IPS DF 6.9 (cell line): ENCODE results near the gene KRTAP4-6.
"Not testable (repeated sequence)": the region's sequence is repeated elsewhere in the genome, so short reads cannot be mapped to it uniquely, and the experiment has no call there.

ENCODE experiments used
- DNase-seq: peaks from one replicate; pipeline ENCODE4 v3.0.0-alpha.2; 2013; ENCODE audit warnings: low read depth, low spot score
- H3K27ac ChIP-seq: one replicate; pipeline ENCODE4 v1.5.1; 2013; ENCODE audit warnings: low read length, control low read depth
- H3K27me3 ChIP-seq: 2 replicates; pipeline ENCODE4 v1.6.1; 2013; ENCODE audit warnings: mild to moderate bottlenecking, low read length; ENCODE audit not compliant: control insufficient read depth, insufficient read depth
- H3K36me3 ChIP-seq: 2 replicates; pipeline ENCODE4 v1.6.1; 2013; ENCODE audit warnings: low read length; ENCODE audit not compliant: control insufficient read depth, insufficient read depth
- H3K4me1 ChIP-seq: 2 replicates; pipeline ENCODE4 v1.6.1; 2013; ENCODE audit warnings: low read length; ENCODE audit not compliant: control insufficient read depth, insufficient read depth
- H3K4me3 ChIP-seq: 2 replicates; pipeline ENCODE4 v1.5.1; 2013; ENCODE audit warnings: mild to moderate bottlenecking, low read length
- H3K9me3 ChIP-seq: 2 replicates; pipeline ENCODE4 v1.6.1; 2013; ENCODE audit warnings: low read length, inconsistent platforms; ENCODE audit not compliant: control insufficient read depth, insufficient read depth
- WGBS: extraction: QIAGEN DNeasy Blood & Tissue Kit; methylation state at CpG from one replicate; pipeline ENCODE4 v1.1.7; 2013; ENCODE audit warnings: mixed read lengths, missing lambda C conversion rate; ENCODE audit not compliant: insufficient read length, insufficient coverage; 5-methylcytosine and 5-hydroxymethylcytosine counted together

Gene KRTAP4-6

DNA sequence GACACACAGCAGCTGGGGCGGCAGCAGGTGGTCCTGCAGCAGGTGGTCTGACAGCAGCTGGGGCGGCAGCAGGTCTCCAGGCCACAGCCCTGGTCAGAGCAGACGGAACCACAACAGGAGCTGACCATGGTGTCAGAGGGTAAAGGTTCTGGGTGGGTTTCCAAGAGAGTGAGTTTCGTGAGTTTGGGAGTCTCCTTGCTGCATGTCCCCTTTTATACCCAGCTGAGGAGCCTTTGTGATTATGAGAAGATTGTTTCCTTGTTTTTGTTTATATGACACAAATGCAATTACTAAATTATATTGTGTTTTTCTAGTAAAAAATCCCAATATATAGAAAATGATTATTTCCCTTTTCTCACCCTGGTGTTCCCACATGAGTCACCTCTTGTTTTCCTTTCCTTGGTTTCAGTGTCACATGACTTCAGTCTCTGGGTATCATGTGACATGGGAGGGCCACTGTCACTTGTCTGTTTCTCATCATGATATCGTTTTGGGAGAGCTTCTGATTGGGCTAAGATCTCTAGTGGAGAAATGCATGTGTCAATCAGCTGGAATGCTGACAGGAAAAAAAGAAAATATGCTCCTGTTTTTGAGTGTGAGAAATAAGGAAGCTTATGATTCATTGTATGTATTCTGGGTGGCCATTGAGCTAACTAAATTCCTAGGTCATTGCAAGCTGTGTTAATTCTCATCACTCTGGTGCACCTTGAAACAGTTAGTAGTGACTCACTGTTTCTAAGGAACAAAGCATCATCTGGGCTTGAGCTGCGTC lies at the start of gene KRTAP4-6:
Gene KRTAP4-6 (minus strand): TSS at position 185 of the 772 bp plus-strand sequence. CDS start 57 bp downstream, at position 128.
- no peaks in the 10 kb centered on the region for H3K9me3 ChIP-seq
- H3K36me3 ChIP-seq = no peaks in the 10 kb centered on the region
- WGBS = no CpG with 5 or more reads among the region's 6 CpGs
- no peak within 1 kb of the TSS for H3K27ac ChIP-seq
- no peaks in the 10 kb centered on the region for H3K27me3 ChIP-seq
- H3K4me3 ChIP-seq = no peak within 1 kb of the TSS
- H3K4me1 ChIP-seq = no peaks in the 10 kb centered on the region
- no peak for DNase-seq

DNA sequence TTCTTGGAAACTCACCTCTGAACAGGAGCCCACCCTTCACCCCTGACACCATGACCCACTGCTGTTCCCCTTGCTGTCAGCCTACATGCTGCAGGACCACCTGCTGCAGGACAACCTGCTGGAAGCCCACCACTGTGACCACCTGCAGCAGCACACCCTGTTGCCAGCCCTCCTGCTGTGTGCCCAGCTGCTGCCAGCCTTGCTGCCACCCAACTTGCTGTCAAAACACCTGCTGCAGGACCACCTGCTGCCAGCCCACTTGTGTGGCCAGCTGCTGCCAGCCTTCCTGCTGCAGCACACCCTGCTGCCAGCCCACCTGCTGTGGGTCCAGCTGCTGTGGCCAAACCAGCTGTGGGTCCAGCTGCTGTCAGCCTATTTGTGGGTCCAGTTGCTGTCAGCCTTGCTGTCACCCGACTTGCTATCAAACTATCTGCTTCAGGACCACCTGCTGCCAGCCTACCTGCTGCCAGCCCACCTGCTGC lies 49.5 kb upstream of the KRTAP4-6 start, which contains the start of gene KRTAP9-1:
Gene KRTAP9-1 (plus strand): TSS at position 51 of the 482 bp plus-strand sequence. CDS start 0 bp downstream, at position 51.
- H3K36me3 ChIP-seq, H3K9me3 ChIP-seq, H3K4me1 ChIP-seq, DNase-seq, H3K27me3 ChIP-seq, H3K4me3 ChIP-seq, H3K27ac ChIP-seq: not testable (repeated sequence)
- WGBS = no CpG with 5 or more reads among the region's 1 CpG

DNA sequence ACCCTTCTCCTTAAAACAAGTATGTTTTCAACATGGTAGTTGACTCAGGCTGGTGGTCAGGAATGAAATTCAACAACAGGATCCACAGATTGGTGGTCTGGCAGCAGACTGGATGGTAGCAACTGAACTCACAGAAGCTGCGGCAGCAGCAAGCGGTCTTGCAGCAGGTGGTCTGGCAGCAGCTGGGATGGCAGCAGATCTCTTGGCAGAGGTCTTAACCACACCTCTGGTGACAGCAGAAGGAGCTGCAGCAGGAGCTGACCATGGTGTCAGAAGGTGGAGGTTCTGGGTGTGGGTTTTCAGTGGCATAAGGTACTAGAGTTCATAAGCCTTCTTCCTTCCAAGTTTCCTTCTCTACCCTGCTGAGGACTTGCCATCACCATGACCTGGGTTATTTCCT lies 46.5 kb upstream of the KRTAP4-6 start:
- no peak for DNase-seq
- H3K4me3 ChIP-seq = no peak overlapping the region
- H3K36me3 ChIP-seq = no peaks in the 10 kb centered on the region
- H3K27ac ChIP-seq = no peak overlapping the region
- H3K27me3 ChIP-seq = no peaks in the 10 kb centered on the region
- H3K9me3 ChIP-seq = no peaks in the 10 kb centered on the region
- no CpG with 5 or more reads among the region's 2 CpGs for WGBS
- peaks cover 2% of the 10 kb centered on the region; the same call in 1 of the 2 replicates for H3K4me1 ChIP-seq

DNA sequence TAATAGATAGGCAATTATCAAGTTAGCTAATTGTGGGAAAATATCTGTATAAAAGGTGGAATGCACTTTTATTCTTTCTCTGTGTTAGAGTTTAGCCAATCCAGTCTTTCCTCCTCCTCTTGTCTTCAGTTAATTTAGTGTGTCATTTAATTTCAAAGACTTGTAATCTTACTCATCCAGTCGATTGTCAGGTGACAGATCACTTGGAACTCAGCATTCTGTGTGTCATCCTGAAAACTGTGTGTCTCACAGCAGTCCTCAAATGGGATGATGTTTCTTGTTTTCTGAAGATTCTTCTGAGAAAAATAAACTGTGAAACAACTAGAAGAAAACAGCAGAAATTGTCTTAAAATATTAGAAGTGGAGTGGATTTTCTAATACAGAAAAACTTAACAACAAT lies 44.7 kb upstream of the KRTAP4-6 start:
- WGBS = no CpG with 5 or more reads among the region's 1 CpG

GRCh38 chr17:41184480-41184961 lies 44.2 kb upstream of the KRTAP4-6 start, which contains the start of gene KRTAP4-1:
TSS of gene KRTAP4-1 (minus strand) at chr17:41184911. CDS start at chr17:41184854, 57 bp downstream.
- no peak for DNase-seq
- no CpG with 5 or more reads among the region's 9 CpGs for WGBS
- Histone ChIP-seq H3K27me3 (no peaks in the 10 kb centered on the region), H3K27ac (no peak within 1 kb of the TSS), H3K4me1 (no peaks in the 10 kb centered on the region), H3K4me3 (no peak within 1 kb of the TSS), H3K9me3 (no peaks in the 10 kb centered on the region), H3K36me3 (no peaks in the 10 kb centered on the region)

More for the DNA sequence above, 44.7 kb upstream of the KRTAP4-6 start:
- no peaks in the 10 kb centered on the region for H3K9me3 ChIP-seq
- DNase-seq = no peak
- no peak overlapping the region for H3K4me3 ChIP-seq
- H3K27ac ChIP-seq = no peak overlapping the region
- H3K36me3 ChIP-seq = no peaks in the 10 kb centered on the region
- no peaks in the 10 kb centered on the region for H3K4me1 ChIP-seq
- no peaks in the 10 kb centered on the region for H3K27me3 ChIP-seq

DNA sequence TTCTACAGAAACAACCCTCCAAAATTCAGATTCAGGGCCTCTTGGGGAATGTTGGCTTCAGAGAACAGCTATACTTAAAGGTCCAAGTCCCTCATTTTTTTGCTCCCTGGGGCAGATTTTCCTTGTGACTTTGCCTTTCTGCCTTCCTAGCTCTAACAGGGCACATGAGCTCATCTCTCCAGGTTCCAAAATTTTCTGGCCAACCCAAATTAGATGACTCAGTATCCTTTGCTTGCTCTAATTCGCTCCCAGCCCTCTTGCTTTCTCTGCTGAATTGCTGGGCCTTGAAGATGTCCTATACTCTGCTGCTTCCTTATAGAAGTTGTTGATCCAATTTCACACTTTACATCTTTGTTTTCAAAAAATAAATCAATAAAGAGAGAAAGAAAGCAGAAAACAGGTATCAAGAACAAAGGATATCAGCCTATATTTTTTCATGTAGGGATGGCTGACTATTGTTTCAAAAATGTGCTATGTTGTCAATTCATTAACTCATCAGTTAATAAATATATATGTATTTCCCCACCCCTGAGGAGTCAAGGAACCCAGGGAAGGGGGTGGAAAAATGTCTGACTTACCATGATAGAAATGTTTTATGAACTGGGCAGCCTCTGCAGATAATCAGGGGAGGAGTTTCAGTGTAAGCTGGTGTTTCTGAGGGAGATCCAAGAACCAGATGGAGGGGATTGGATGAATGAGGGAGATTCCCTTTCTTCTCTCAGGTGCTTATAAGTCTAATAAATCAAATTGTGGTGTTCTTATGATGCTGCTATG lies 38.7 kb upstream of the KRTAP4-6 start:
- WGBS = no CpG with 5 or more reads among the region's 1 CpG
- Histone ChIP-seq H3K36me3 (no peaks in the 10 kb centered on the region), H3K27me3 (no peaks in the 10 kb centered on the region), H3K4me1 (no peaks in the 10 kb centered on the region; the same call in 1 of the 2 replicates), H3K4me3 (no peak overlapping the region), H3K9me3 (no peaks in the 10 kb centered on the region), H3K27ac (no peak overlapping the region)
- no peak for DNase-seq

GRCh38 chr17:41178341-41178740 lies 38.0 kb upstream of the KRTAP4-6 start:
- Histone ChIP-seq H3K4me3 (no peak overlapping the region), H3K9me3 (no peaks in the 10 kb centered on the region), H3K4me1 (no peaks in the 10 kb centered on the region; the same call in 1 of the 2 replicates), H3K27me3 (no peaks in the 10 kb centered on the region), H3K36me3 (no peaks in the 10 kb centered on the region), H3K27ac (no peak overlapping the region)
- no CpG with 5 or more reads among the region's 3 CpGs for WGBS
- DNase-seq = no peak

DNA sequence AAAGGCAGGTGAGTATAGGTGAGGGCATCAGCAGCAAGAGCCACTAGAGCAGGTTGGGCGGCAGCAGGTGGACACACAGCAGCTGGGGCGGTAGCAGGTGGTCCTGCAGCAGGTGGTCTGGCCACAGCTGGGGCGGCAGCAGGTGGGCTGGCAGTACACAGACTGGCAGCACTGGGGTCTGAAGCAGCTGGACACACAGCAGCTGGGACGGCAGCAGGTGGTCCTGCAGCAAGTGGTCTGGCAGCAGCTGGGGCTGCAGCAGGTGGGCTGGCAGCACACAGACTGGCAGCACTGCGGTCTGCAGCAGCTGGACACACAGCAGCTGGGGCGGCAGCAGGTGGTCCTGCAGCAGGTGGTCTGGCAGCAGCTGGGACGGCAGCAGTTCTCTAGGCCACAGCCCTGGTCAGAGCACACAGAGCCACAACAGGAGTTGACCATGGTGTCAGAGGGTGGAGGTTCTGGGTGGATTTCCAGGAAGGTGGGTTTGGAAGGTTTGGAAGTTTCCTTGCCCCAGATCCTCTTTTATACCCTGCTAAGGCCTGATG lies 37.5 kb upstream of the KRTAP4-6 start, which contains the start of gene KRTAP4-2:
Gene KRTAP4-2 (minus strand): TSS at position 495 of the 545 bp plus-strand sequence. CDS start 57 bp downstream, at position 438.
- Histone ChIP-seq H3K9me3 (no peaks in the 10 kb centered on the region), H3K4me1 (no peaks in the 10 kb centered on the region; the same call in 1 of the 2 replicates), H3K27ac (no peak within 1 kb of the TSS), H3K4me3 (no peak within 1 kb of the TSS), H3K36me3 (no peaks in the 10 kb centered on the region), H3K27me3 (no peaks in the 10 kb centered on the region)
- no peak for DNase-seq
- WGBS = no CpG with 5 or more reads among the region's 7 CpGs

- no peak for DNase-seq
- Histone ChIP-seq H3K4me1 (no peaks in the 10 kb centered on the region; the same call in 1 of the 2 replicates), H3K36me3 (no peaks in the 10 kb centered on the region), H3K9me3 (no peaks in the 10 kb centered on the region), H3K27ac (no peak overlapping the region), H3K27me3 (no peaks in the 10 kb centered on the region), H3K4me3 (no peak overlapping the region)
- WGBS = no CpG with 5 or more reads among the region's 3 CpGs
Measured at GRCh38 chr17:41176744-41177387, 36.5 kb upstream of the KRTAP4-6 start.
